Naive thymus-derived CD4-positive, alpha-beta T cell (primary cell): ENCODE data around the gene SLCO4C1. TPM values are rescaled to one million over a fixed set of nuclear protein-coding genes. Genes with fewer than 3 reads are reported as not detected.

Source experiments
- ATAC-seq: fragments of 150-1000 bp; cut with Tn5 transposase; 2 replicates; pipeline ENCODE4 v1.10.0; 2021; ENCODE audit warnings: mild to moderate bottlenecking, moderate library complexity
- CTCF ChIA-PET: fragments of 350-600 bp; sonication (Branson Sonifier 250); formaldehyde crosslinking; loops from one replicate; lab custom pipeline; 2021; ENCODE audit warnings: antibody characterized with exemption; lab: Charles Lee
- POLR2A ChIA-PET: fragments of 350-600 bp; sonication (Branson Sonifier 250); formaldehyde crosslinking; loops from one replicate; lab custom pipeline; 2021; ENCODE audit warnings: antibody characterized with exemption, inconsistent platforms; lab: Charles Lee
- DNase-seq, 9 donors: peaks; one replicate each; pipeline versions ENCODE4 v3.0.0 to v3.0.0-alpha.2; 2020 to 2022; ENCODE audit warnings: mixed read lengths in 1 of 9
- H3K27ac ChIP-seq: one replicate; pipeline ENCODE4 v1.7.0; 2013; ENCODE audit warnings: mild to moderate bottlenecking, low read depth, low read length, moderate library complexity
- H3K27me3 ChIP-seq, 2 donors: one replicate each; pipeline ENCODE4 v1.7.0; 2013; ENCODE audit warnings: low read length in 2 of 2, mild to moderate bottlenecking in 2 of 2, moderate library complexity in 2 of 2; ENCODE audit not compliant: control insufficient read depth in 2 of 2, insufficient read depth in 2 of 2
- H3K36me3 ChIP-seq, 3 experiments: 1 replicate in 2 of 3; 2 replicates in 1 of 3; pipeline ENCODE4 v1.7.0; 2013; ENCODE audit warnings: low read length in 3 of 3, mild to moderate bottlenecking in 3 of 3, moderate library complexity in 1 of 3; ENCODE audit not compliant: insufficient read depth in 3 of 3, control insufficient read depth in 2 of 3
- H3K4me1 ChIP-seq, 2 donors: one replicate each; pipeline ENCODE4 v1.7.0; 2013; ENCODE audit warnings: low read length in 2 of 2, mild to moderate bottlenecking in 2 of 2, moderate library complexity in 1 of 2; ENCODE audit not compliant: control insufficient read depth in 2 of 2, insufficient read depth in 2 of 2
- H3K4me3 ChIP-seq: 2 replicates; pipeline ENCODE4 v1.7.0; 2013; ENCODE audit warnings: mild to moderate bottlenecking, low read length
- H3K9me3 ChIP-seq, 3 experiments: 1 replicate in 2 of 3; 2 replicates in 1 of 3; pipeline ENCODE4 v1.7.0; 2013; ENCODE audit warnings: low read length in 3 of 3; ENCODE audit not compliant: control insufficient read depth in 2 of 3
- H3K27ac Mint-ChIP-seq, 9 donors: one replicate each; pipeline ENCODE4 v1.8.0; 2020 to 2022; ENCODE audit warnings: mixed read lengths in 9 of 9, mild to moderate bottlenecking in 8 of 9, moderate library complexity in 5 of 9, inconsistent platforms in 2 of 9
- H3K27me3 Mint-ChIP-seq, 5 donors: one replicate each; pipeline ENCODE4 v1.8.0; 2021 to 2022; ENCODE audit warnings: mixed read lengths in 5 of 5, mild to moderate bottlenecking in 1 of 5
- H3K36me3 Mint-ChIP-seq, 5 donors: one replicate each; pipeline ENCODE4 v1.8.0; 2020 to 2022; ENCODE audit warnings: mixed read lengths in 5 of 5, mild to moderate bottlenecking in 3 of 5, inconsistent platforms in 1 of 5
- H3K4me1 Mint-ChIP-seq, 7 donors: one replicate each; pipeline ENCODE4 v1.8.0; 2020 to 2022; ENCODE audit warnings: mixed read lengths in 7 of 7, mild to moderate bottlenecking in 3 of 7, inconsistent platforms in 1 of 7
- H3K4me3 Mint-ChIP-seq, 10 donors: one replicate each; pipeline ENCODE4 v1.8.0; 2020 to 2022; ENCODE audit warnings: mild to moderate bottlenecking in 10 of 10, mixed read lengths in 10 of 10, moderate library complexity in 6 of 10, inconsistent platforms in 2 of 10
- H3K9me3 Mint-ChIP-seq, 11 donors: one replicate each; pipeline ENCODE4 v1.8.0; 2020 to 2022; ENCODE audit warnings: mixed read lengths in 11 of 11, mild to moderate bottlenecking in 4 of 11, inconsistent platforms in 1 of 11, moderate library complexity in 1 of 11
- intact Hi-C, 2 donors: fragments of 100-400 bp; cut with micrococcal nuclease; formaldehyde crosslinking; loops; one replicate each; pipeline ENCODE4 v1.15.1; 2023
- polyA plus RNA-seq, 2 donors: library from polyadenylated mRNA; unstranded; fragments of 300-500 nt; fragmentation: Illumina TruSeq; gene quantifications; one replicate each; pipeline ENCODE4 v1.2.3, GENCODE V29; 2021
- total RNA-seq, 6 experiments: library from RNA in 5 of 6; stranded (reverse) in 5 of 6; gene quantifications; 1 replicate in 5 of 6; 2 replicates in 1 of 6; pipeline ENCODE4 v1.2.3 and lab custom pipeline; 2021 to 2026

Gene SLCO4C1
- total and polyA plus RNA-seq, 7 experiments from 2014 or later = 0.05 to 3.7 (median 0.33) TPM; not detected in 1

DNA sequence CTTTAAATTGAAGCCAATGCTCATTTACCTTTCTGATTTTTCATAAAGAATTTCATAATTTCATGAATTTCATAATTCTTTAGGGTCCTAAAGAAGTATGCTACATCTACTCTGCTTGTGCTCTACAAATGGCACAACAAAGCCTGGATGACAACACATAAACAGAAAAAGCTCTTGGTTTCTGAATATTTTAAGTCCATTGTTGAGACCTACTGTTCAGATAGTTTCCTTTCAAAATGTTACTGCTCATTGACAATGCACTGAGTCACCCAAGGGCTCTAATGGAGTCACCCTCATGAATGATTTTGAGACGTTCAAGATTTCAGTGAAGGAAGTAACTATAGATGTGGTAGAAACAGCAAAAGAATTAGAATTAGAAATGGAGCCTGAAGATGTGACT, 74.1 kb downstream of the SLCO4C1 start:
- intact Hi-C loops = loop anchor here in 1 of 2 donors (5.0 kb wide), 1 partner anchor 915 kb away; no protein-coding TSS in a partner anchor
- H3K27me3 ChIP-seq = peaks cover 0 to 5% of the 10 kb centered on the region in 2 donors
- Mint-ChIP-seq H3K9me3 (peaks cover 0 to 1% (median 0%) of the 10 kb centered on the region in 11 donors), H3K4me1 (no peaks in the 10 kb centered on the region), H3K27ac (no peak overlapping the region), H3K27me3 (peaks cover 0 to 13% (median 2%) of the 10 kb centered on the region in 5 donors), H3K4me3 (no peak overlapping the region), H3K36me3 (no peaks in the 10 kb centered on the region)
- no peak for ATAC-seq
- DNase-seq = no peak
- no peaks in the 10 kb centered on the region for H3K36me3 ChIP-seq
- ChIA-PET CTCF (no interaction called here), POLR2A (no interaction called here)
- H3K4me3 ChIP-seq = no peak overlapping the region
- H3K4me1 ChIP-seq = no peaks in the 10 kb centered on the region
- H3K9me3 ChIP-seq = no peaks in the 10 kb centered on the region
- no peak overlapping the region for H3K27ac ChIP-seq

DNA sequence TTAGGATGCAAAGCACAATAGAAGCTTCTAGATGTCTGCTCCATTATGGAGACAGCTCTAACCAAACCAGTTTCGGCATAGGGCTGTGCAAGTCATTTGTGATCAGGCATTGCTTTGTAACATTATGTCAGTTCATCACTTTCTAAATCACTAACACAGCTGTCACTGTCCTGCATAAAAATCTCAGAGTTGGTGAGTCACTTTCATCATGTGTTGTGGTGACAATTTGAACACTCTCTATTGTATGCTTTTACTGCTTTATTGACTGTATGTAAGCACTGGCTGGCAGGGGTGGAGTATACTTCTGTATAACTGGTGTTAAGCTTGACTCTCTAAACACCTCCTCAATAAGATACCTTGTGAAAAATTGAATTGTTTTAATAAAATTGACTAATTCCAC, 77.9 kb downstream of the SLCO4C1 start:
- Mint-ChIP-seq H3K36me3 (no peaks in the 10 kb centered on the region), H3K9me3 (peaks cover 0 to 3% (median 0%) of the 10 kb centered on the region in 11 donors), H3K27me3 (peaks cover 4 to 13% (median 6%) of the 10 kb centered on the region in 5 donors), H3K4me1 (no peaks in the 10 kb centered on the region), H3K27ac (no peak overlapping the region), H3K4me3 (no peak overlapping the region)
- no peak overlapping the region for H3K4me3 ChIP-seq
- no peaks in the 10 kb centered on the region for H3K9me3 ChIP-seq
- no peak overlapping the region for H3K27ac ChIP-seq
- intact Hi-C loops = no loop called here
- H3K4me1 ChIP-seq = no peaks in the 10 kb centered on the region
- no peak for ATAC-seq
- H3K27me3 ChIP-seq = no peaks in the 10 kb centered on the region
- CTCF ChIA-PET = no interaction called here
- H3K36me3 ChIP-seq = no peaks in the 10 kb centered on the region
- POLR2A ChIA-PET = no interaction called here
- DNase-seq = no peak

DNA sequence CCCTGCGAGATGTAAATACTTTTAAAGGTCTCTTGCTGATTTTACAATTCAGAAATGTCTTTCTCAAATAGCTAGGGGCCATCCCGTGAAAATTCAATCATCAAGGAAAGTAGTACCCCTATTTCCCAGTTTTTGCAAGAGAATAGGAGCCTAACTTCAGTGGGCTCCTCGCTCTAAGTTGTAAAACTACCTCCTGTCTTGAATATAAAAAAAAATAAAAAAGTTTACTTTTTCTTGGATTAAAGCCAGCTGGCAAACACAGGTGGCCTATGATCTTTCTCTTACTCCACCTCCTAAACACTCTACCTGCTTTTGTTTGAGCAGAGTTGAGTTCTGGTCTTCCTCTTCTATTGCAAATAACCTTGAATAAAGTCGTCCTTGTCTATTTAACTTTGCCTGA, 79.4 kb downstream of the SLCO4C1 start:
- ATAC-seq = no peak
- Mint-ChIP-seq H3K27ac (no peak overlapping the region), H3K27me3 (peaks cover 0 to 13% (median 7%) of the 10 kb centered on the region in 5 donors), H3K9me3 (peaks cover 0 to 3% (median 0%) of the 10 kb centered on the region in 11 donors), H3K36me3 (no peaks in the 10 kb centered on the region), H3K4me1 (no peaks in the 10 kb centered on the region), H3K4me3 (no peak overlapping the region)
- Histone ChIP-seq H3K4me3 (no peak overlapping the region), H3K27ac (no peak overlapping the region), H3K4me1 (no peaks in the 10 kb centered on the region), H3K9me3 (no peaks in the 10 kb centered on the region), H3K36me3 (no peaks in the 10 kb centered on the region), H3K27me3 (no peaks in the 10 kb centered on the region)
- ChIA-PET POLR2A (no interaction called here), CTCF (no interaction called here)
- intact Hi-C loops = no loop called here
- DNase-seq = no peak

DNA sequence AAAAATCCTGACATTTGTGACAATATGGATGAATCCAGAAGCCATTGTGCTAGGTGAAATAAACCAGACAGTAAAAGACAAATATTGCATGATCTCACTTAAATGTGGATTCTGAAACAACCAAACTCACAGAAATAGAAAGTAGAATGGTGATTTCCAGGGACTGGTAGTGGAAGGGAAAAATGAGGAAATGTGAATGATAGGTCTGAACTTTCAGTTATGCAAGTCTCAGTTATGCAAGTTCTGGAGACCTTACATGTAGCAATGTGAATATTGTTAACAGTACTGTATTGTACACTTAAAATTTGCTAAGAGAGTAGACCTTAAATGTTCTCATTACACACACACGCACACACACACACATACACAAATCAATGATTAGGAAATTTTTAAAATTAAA, 84.9 kb downstream of the SLCO4C1 start:
- intact Hi-C loops = no loop called here
- POLR2A ChIA-PET = no interaction called here
- Histone ChIP-seq H3K4me1 (no peaks in the 10 kb centered on the region), H3K27ac (no peak overlapping the region), H3K9me3 (no peaks in the 10 kb centered on the region), H3K36me3 (no peaks in the 10 kb centered on the region), H3K27me3 (no peaks in the 10 kb centered on the region), H3K4me3 (no peak overlapping the region)
- no peak overlapping the region for H3K4me3 Mint-ChIP-seq
- DNase-seq = no peak
- peak; percentile 52 for ATAC-seq
- H3K27me3 Mint-ChIP-seq = peaks cover 0 to 10% (median 3%) of the 10 kb centered on the region in 5 donors
- H3K27ac Mint-ChIP-seq = no peak overlapping the region
- peaks cover 0 to 2% (median 0%) of the 10 kb centered on the region in 11 donors for H3K9me3 Mint-ChIP-seq
- CTCF ChIA-PET = no interaction called here
- no peaks in the 10 kb centered on the region for H3K4me1 Mint-ChIP-seq
- no peaks in the 10 kb centered on the region for H3K36me3 Mint-ChIP-seq

DNA sequence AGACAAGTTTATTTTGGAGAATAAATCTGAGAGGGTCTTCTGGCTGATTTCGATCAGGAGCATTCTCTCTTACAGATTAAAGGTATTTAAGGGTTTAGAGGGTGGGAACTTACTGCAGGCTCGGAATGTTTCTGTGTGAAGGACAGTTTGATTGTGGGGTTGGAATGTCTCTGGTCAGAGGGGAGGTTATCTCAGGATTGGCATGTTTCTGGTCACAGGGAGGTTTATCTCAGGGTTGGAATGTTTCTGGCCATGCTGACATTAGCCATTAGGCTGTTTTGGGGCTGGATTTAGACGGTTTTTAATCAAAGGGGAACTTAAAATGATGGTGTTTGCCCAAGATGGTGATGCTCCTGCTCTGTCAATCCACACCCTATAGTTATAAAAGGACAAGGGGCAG, 95.2 kb downstream of the SLCO4C1 start:
- Mint-ChIP-seq H3K4me1 (no peaks in the 10 kb centered on the region), H3K4me3 (no peak overlapping the region), H3K9me3 (peaks cover 0 to 5% (median 1%) of the 10 kb centered on the region in 11 donors), H3K36me3 (peaks cover 0 to 3% (median 0%) of the 10 kb centered on the region in 5 donors), H3K27me3 (peaks cover 0 to 26% (median 3%) of the 10 kb centered on the region in 5 donors), H3K27ac (no peak overlapping the region)
- intact Hi-C loops = no loop called here
- Histone ChIP-seq H3K27ac (no peak overlapping the region), H3K9me3 (no peaks in the 10 kb centered on the region), H3K4me1 (no peaks in the 10 kb centered on the region), H3K27me3 (no peaks in the 10 kb centered on the region), H3K4me3 (no peak overlapping the region), H3K36me3 (no peaks in the 10 kb centered on the region)
- POLR2A ChIA-PET = no interaction called here
- ATAC-seq (no peak), DNase-seq (no peak)
- CTCF ChIA-PET = no interaction called here

DNA sequence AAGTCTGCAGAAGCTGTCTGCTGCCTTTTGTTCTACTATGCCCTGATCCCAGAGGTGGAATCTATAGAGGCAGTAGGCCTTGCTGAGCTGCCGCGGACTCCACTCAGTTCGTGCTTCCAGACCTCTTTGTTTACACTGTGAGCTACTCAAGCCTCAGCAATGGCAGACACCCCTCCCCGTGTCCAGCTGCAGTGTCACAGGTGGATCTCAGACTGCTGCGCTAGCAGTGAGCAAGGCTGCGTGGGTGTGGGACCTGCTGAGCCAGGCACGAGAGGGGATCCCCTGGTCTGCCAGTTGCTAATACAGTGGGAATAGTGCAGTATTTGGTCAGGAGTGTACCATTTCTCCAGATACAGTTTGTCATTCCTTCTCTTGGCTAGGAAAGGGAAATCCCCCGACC, 99.6 kb downstream of the SLCO4C1 start:
- Histone ChIP-seq H3K4me3 (no peak overlapping the region), H3K4me1 (no peaks in the 10 kb centered on the region), H3K27me3 (no peaks in the 10 kb centered on the region), H3K27ac (no peak overlapping the region), H3K36me3 (no peaks in the 10 kb centered on the region), H3K9me3 (no peaks in the 10 kb centered on the region)
- Mint-ChIP-seq H3K27me3 (peaks cover 0 to 7% (median 3%) of the 10 kb centered on the region in 5 donors), H3K36me3 (peaks cover 0 to 3% (median 0%) of the 10 kb centered on the region in 5 donors), H3K4me1 (no peaks in the 10 kb centered on the region), H3K4me3 (no peak overlapping the region), H3K9me3 (peaks cover 0 to 13% (median 8%) of the 10 kb centered on the region in 11 donors), H3K27ac (no peak overlapping the region)
- ChIA-PET CTCF (no interaction called here), POLR2A (no interaction called here)
- no peak for ATAC-seq
- DNase-seq = no peak
- intact Hi-C loops = no loop called here
